Retinal pigment epithelial cell (primary cell): ENCODE results near the gene SDC3.

Experiments
- DNase-seq: peaks from one replicate; pipeline ENCODE4 v3.0.0-alpha.2; 2010; ENCODE audit warnings: low read depth
- H3K4me3 ChIP-seq: 2 replicates; pipeline ENCODE4 v1.5.1; 2011; ENCODE audit warnings: mild to moderate bottlenecking, low read length, control low read depth, moderate library complexity
- TF ChIP-seq, protein P1 (sequence below): conservative IDR thresholded peaks from 2 replicates; pipeline ENCODE4 v1.5.1; 2011; ENCODE audit warnings: low read depth, low read length, control low read depth, inconsistent platforms

The SDC3 gene

DNA sequence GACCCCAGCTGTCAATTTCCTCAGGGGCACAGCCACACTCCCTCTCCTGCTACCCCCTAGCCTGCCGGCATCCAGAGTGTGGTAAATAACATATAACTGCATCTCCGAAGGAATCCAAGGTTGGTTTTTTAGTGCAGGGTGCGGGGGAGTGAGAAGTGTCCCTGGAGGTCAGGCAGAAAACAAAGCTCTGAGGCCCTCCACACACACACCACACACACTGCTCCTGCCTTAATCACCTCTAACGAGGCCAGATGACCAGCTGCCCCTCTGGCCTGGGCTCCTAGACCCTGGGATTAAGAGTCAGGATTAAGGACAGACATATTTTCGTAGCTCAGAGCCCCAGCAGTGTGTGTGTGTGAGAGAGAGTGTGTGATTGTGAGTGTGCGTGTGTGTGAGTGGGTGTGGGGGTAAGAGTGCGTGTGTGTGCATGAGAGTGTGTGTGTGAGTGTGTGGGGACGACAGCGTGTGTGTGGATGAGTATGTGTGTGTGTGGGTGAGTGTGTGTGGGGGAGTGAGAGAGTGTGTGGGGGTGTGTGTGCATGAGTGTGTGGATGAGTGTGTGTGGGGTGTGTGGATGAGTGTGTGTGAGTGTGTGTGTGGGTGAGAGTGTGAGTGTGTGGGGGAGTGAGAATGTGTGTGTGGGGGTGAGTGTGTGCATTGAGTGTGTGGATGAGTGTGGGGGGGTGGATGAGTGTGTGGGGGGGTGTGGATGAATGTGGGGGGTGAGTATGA is 14.6 kb downstream of the SDC3 start:
- DNase-seq, result no peak
- TF ChIP-seq, protein P1, sequence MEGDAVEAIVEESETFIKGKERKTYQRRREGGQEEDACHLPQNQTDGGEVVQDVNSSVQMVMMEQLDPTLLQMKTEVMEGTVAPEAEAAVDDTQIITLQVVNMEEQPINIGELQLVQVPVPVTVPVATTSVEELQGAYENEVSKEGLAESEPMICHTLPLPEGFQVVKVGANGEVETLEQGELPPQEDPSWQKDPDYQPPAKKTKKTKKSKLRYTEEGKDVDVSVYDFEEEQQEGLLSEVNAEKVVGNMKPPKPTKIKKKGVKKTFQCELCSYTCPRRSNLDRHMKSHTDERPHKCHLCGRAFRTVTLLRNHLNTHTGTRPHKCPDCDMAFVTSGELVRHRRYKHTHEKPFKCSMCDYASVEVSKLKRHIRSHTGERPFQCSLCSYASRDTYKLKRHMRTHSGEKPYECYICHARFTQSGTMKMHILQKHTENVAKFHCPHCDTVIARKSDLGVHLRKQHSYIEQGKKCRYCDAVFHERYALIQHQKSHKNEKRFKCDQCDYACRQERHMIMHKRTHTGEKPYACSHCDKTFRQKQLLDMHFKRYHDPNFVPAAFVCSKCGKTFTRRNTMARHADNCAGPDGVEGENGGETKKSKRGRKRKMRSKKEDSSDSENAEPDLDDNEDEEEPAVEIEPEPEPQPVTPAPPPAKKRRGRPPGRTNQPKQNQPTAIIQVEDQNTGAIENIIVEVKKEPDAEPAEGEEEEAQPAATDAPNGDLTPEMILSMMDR, result no peak

DNA sequence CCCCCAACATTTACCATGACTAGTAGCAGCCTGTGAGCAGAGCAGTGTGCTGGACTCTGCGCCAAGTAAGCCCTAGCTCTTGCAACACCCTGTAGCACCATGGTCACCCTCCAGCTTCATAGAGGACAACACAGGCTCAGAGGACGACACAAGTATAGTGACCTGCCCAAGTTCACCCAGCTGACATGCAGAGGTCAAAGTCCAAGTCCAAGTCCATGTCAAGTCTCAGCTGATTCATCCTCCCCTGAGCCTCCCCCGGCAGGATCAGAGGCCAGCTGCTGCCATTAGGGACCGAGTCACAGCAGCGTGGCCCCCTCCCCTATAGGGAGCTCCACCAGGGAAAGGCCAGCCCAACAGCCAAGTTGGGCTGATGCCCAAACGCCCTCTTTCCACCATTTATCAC is 15.9 kb downstream of the SDC3 start:
- no peak overlapping the region for H3K4me3 ChIP-seq
- TF ChIP-seq, protein P1, result no peak
- no peak for DNase-seq

More for the DNA sequence above, 14.6 kb downstream of the SDC3 start:
- H3K4me3 ChIP-seq, result no peak overlapping the region

DNA sequence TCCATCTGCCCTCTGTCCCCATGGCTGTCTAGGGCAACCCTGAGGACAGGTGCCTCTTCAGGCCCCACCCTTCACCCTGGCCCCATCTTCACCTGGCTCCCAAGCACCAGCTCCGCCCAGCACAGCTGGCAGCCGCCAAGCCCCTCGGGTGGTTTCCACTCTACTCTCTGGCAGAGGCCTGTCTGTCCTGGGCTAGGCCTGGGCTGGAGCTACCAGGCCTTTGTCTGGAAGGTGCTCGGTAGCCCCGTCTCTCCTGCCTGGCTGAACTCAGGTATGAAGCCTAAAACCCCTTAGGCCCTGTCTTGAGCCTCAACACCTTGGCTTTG is 17.4 kb downstream of the SDC3 start:
- TF ChIP-seq, protein P1, result no peak

DNA sequence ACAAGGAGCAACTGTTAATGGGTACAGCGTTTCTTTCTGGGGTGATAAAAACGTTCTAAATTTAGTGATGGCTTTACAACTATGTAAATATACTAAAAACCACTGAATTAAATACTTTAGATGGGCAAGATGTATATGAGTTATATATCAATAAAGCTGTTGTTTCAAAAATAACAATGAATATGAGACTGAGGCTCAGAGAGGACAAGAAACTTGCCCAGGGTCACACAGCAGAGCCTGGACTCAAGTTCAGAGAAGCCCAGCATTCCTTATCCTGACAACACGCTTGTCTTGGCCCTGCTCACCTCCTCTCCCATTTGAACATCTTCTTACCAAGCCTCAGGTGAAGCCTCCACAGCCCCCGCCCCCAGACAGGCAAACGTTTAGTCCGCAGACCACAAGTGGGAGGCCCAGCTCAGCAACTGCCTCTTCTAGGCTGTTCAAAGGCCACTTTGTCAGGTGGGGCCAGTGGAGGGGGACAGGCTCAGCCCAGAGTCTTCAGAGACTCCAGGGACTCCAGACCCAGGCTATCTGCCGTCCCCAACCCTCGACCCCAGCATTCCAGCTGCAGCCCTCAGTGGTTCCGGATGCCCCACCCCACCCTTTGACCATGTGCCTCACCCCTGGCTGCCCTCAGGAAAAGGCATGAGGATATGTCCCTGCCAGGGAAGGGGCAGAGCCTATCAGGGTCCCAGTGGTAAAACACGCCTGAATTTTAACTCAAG is 17.9 kb downstream of the SDC3 start:
- no peak for DNase-seq
- H3K4me3 ChIP-seq, result no peak overlapping the region
- TF ChIP-seq, protein P1, result no peak

More for the DNA sequence above, 17.4 kb downstream of the SDC3 start:
- DNase-seq, result no peak
- H3K4me3 ChIP-seq, result no peak overlapping the region

GRCh38 chr1:30889511-30889910 is 19.0 kb downstream of the SDC3 start:
- no peak overlapping the region for H3K4me3 ChIP-seq
- DNase-seq, result no peak
- TF ChIP-seq, protein P1, result no peak

GRCh38 chr1:30888975-30889374 is 19.6 kb downstream of the SDC3 start:
- DNase-seq, result no peak
- TF ChIP-seq, protein P1, result no peak

GRCh38 chr1:30888391-30888790 is 20.2 kb downstream of the SDC3 start:
- H3K4me3 ChIP-seq, result no peak overlapping the region

More at GRCh38 chr1:30888975-30889374, 19.6 kb downstream of the SDC3 start:
- no peak overlapping the region for H3K4me3 ChIP-seq

More at GRCh38 chr1:30888391-30888790, 20.2 kb downstream of the SDC3 start:
- DNase-seq, result peak; percentile 39
- TF ChIP-seq, protein P1, result no peak
